CD8-positive, alpha-beta memory T cell (primary cell): ENCODE data around the gene HEATR3. TPM values are rescaled to one million over a fixed set of nuclear protein-coding genes. Genes with fewer than 3 reads are reported as not detected.

Experiments used
- CTCF ChIA-PET: fragments of 350-600 bp; sonication (Branson Sonifier 250); formaldehyde crosslinking; loops from one replicate; lab custom pipeline; 2021; ENCODE audit warnings: antibody characterized with exemption; lab: Charles Lee
- POLR2A ChIA-PET: fragments of 350-600 bp; sonication (Branson Sonifier 250); formaldehyde crosslinking; loops from one replicate; lab custom pipeline; 2021; ENCODE audit warnings: antibody characterized with exemption; lab: Charles Lee
- DNase-seq, 5 donors: peaks; one replicate each; pipeline versions ENCODE4 v3.0.0 to v3.0.0-alpha.2; 2020 to 2022; ENCODE audit warnings: mixed read lengths in 1 of 5
- H3K27ac ChIP-seq: one replicate; pipeline ENCODE4 v1.7.0; 2013; ENCODE audit warnings: low read depth, mild to moderate bottlenecking, low read length, moderate library complexity
- H3K27me3 ChIP-seq: 2 replicates; pipeline ENCODE4 v1.7.0; 2013; ENCODE audit warnings: low read length, mild to moderate bottlenecking; ENCODE audit not compliant: insufficient read depth, poor library complexity, severe bottlenecking
- H3K36me3 ChIP-seq: 2 replicates; pipeline ENCODE4 v1.7.0; 2013; ENCODE audit warnings: mild to moderate bottlenecking, low read length, moderate library complexity; ENCODE audit not compliant: insufficient read depth
- H3K4me1 ChIP-seq: 2 replicates; pipeline ENCODE4 v1.7.0; 2013; ENCODE audit warnings: mild to moderate bottlenecking, low read length, moderate library complexity; ENCODE audit not compliant: insufficient read depth
- H3K4me3 ChIP-seq: 2 replicates; pipeline ENCODE4 v1.7.0; 2013; ENCODE audit warnings: mild to moderate bottlenecking, low read length
- H3K9me3 ChIP-seq: 2 replicates; pipeline ENCODE4 v1.7.0; 2013; ENCODE audit warnings: mild to moderate bottlenecking, low read length
- H3K27ac Mint-ChIP-seq, 8 donors: one replicate each; pipeline ENCODE4 v1.8.0; 2020 to 2021; ENCODE audit warnings: mixed read lengths in 8 of 8, mild to moderate bottlenecking in 6 of 8, inconsistent platforms in 3 of 8, moderate library complexity in 3 of 8
- H3K27me3 Mint-ChIP-seq, 2 donors: one replicate each; pipeline ENCODE4 v1.8.0; 2020 to 2021; ENCODE audit warnings: mixed read lengths in 2 of 2, mild to moderate bottlenecking in 1 of 2, moderate library complexity in 1 of 2
- H3K36me3 Mint-ChIP-seq, 3 donors: one replicate each; pipeline ENCODE4 v1.8.0; 2020 to 2021; ENCODE audit warnings: mixed read lengths in 3 of 3, inconsistent platforms in 1 of 3, mild to moderate bottlenecking in 1 of 3
- H3K4me1 Mint-ChIP-seq, 3 donors: one replicate each; pipeline ENCODE4 v1.8.0; 2020 to 2021; ENCODE audit warnings: mixed read lengths in 3 of 3, inconsistent platforms in 1 of 3, mild to moderate bottlenecking in 1 of 3
- H3K4me3 Mint-ChIP-seq, 7 donors: one replicate each; pipeline ENCODE4 v1.8.0; 2020 to 2021; ENCODE audit warnings: mixed read lengths in 7 of 7, mild to moderate bottlenecking in 6 of 7, moderate library complexity in 4 of 7, inconsistent platforms in 2 of 7
- H3K9me3 Mint-ChIP-seq, 5 donors: one replicate each; pipeline ENCODE4 v1.8.0; 2020 to 2022; ENCODE audit warnings: mixed read lengths in 5 of 5, mild to moderate bottlenecking in 3 of 5, moderate library complexity in 2 of 5, inconsistent platforms in 1 of 5
- polyA plus RNA-seq: library from polyadenylated mRNA; unstranded; fragments of 300-500 nt; fragmentation: Illumina TruSeq; gene quantifications from one replicate; pipeline ENCODE4 v1.2.3, GENCODE V29; 2021
- total RNA-seq, 2 experiments: library from RNA; stranded (reverse); gene quantifications; one replicate each; pipeline ENCODE4 v1.2.3, GENCODE V29; 2021

The HEATR3 gene
- total and polyA plus RNA-seq, 3 experiments from 2014 or later: 7.4 to 26.2 (median 25.5) TPM

DNA sequence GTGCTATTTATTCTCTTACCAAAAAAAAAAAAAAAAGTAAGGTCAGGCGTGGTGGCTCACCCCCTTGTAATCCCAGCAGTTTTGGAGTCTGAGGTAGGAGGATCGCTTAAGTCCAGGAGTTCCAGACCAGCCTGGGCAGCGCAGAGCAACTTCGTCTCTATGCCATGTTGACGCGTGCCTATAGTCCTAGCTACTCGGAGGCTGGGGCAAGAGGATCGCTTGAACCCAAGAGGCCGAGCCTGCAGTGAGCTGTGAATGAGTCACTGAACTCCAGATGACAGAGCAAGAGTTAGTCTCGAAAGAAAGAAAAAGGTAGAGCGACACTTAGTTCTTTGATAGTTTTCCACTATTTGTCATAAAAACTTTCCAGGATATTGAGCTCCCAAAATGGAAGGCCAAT is 86.0 kb downstream of the HEATR3 start:
- peak overlapping the region; percentile 89 to 99 (median 98) for H3K27ac Mint-ChIP-seq
- Histone ChIP-seq H3K4me3 (peak overlapping the region; percentile 64), H3K27me3 (no peaks in the 10 kb centered on the region), H3K36me3 (no peaks in the 10 kb centered on the region), H3K27ac (no peak overlapping the region), H3K9me3 (no peaks in the 10 kb centered on the region), H3K4me1 (peaks cover 35% of the 10 kb centered on the region)
- H3K36me3 Mint-ChIP-seq: peaks cover 0 to 17% (median 0%) of the 10 kb centered on the region in 3 donors
- peaks cover 29 to 33% (median 31%) of the 10 kb centered on the region in 3 donors for H3K4me1 Mint-ChIP-seq
- POLR2A ChIA-PET: interaction anchor here (1.0 kb wide), 1 partner anchor 125 kb away, joined by 5 read pairs; no protein-coding TSS in a partner anchor
- H3K4me3 Mint-ChIP-seq: peak overlapping the region; percentile 91 to 96 (median 94)
- H3K27me3 Mint-ChIP-seq: no peaks in the 10 kb centered on the region
- DNase-seq: no peak
- CTCF ChIA-PET: interaction anchor here (0.9 to 1.8 kb wide), 5 partner anchors 30 to 655 kb away, joined by 3 to 12 read pairs (median 4); partner anchors contain the start of genes CNEP1R1 and CYLD
- no peaks in the 10 kb centered on the region for H3K9me3 Mint-ChIP-seq

- H3K4me1 Mint-ChIP-seq: peaks cover 35 to 39% (median 37%) of the 10 kb centered on the region in 3 donors
- ChIA-PET POLR2A (no interaction called here), CTCF (interaction anchor here (0.9 to 1.8 kb wide), 5 partner anchors 31 to 654 kb away, joined by 3 to 12 read pairs (median 4); partner anchors contain the start of genes CNEP1R1 and CYLD)
- peaks cover 40% of the 10 kb centered on the region for H3K4me1 ChIP-seq
- no peaks in the 10 kb centered on the region for H3K9me3 Mint-ChIP-seq
- peak overlapping the region; percentile 91 to 96 (median 94) for H3K4me3 Mint-ChIP-seq
- peaks cover 0 to 21% (median 2%) of the 10 kb centered on the region in 3 donors for H3K36me3 Mint-ChIP-seq
- peak overlapping the region; percentile 89 to 99 (median 98) for H3K27ac Mint-ChIP-seq
- peak overlapping the region; percentile 64 for H3K4me3 ChIP-seq
- no peaks in the 10 kb centered on the region for H3K27me3 Mint-ChIP-seq
- no peaks in the 10 kb centered on the region for H3K36me3 ChIP-seq
- H3K9me3 ChIP-seq: no peaks in the 10 kb centered on the region
- peak in 4 of 5 donors; percentile 59 to 83 (median 70) for DNase-seq
- H3K27ac ChIP-seq: peak overlapping the region; percentile 76
- no peaks in the 10 kb centered on the region for H3K27me3 ChIP-seq
Observed at GRCh38 chr16:50152351-50152806, 86.6 kb downstream of the HEATR3 start.

GRCh38 chr16:50152807-50153595 is 87.2 kb downstream of the HEATR3 start, which contains the start of gene TENT4B:
TENT4B (plus strand) TSS chr16:50153306; CDS start chr16:50153622, 316 bp downstream.
- H3K4me3 ChIP-seq: peak within 1 kb of the TSS; percentile 77
- ChIA-PET CTCF (interaction anchor here (1.6 to 1.8 kb wide), 2 partner anchors 128 to 589 kb away, joined by 4 to 12 read pairs; partner anchors contain the start of genes CNEP1R1 and CYLD), POLR2A (no interaction called here)
- peak within 1 kb of the TSS; percentile 89 to 99 (median 98) for H3K27ac Mint-ChIP-seq
- H3K9me3 ChIP-seq: no peaks in the 10 kb centered on the region
- no peaks in the 10 kb centered on the region for H3K27me3 ChIP-seq
- no peaks in the 10 kb centered on the region for H3K9me3 Mint-ChIP-seq
- H3K4me1 Mint-ChIP-seq: peaks cover 35 to 40% (median 39%) of the 10 kb centered on the region in 3 donors
- peak within 1 kb of the TSS; percentile 92 to 96 (median 95) for H3K4me3 Mint-ChIP-seq
- H3K36me3 Mint-ChIP-seq: peaks cover 0 to 21% (median 2%) of the 10 kb centered on the region in 3 donors
- peak within 1 kb of the TSS; percentile 76 for H3K27ac ChIP-seq
- DNase-seq: peak; percentile 83 to 96 (median 91)
- peaks cover 40% of the 10 kb centered on the region for H3K4me1 ChIP-seq
- no peaks in the 10 kb centered on the region for H3K36me3 ChIP-seq
- no peaks in the 10 kb centered on the region for H3K27me3 Mint-ChIP-seq

- Histone ChIP-seq H3K27me3 (no peaks in the 10 kb centered on the region), H3K36me3 (no peaks in the 10 kb centered on the region), H3K4me1 (peaks cover 47% of the 10 kb centered on the region), H3K9me3 (no peaks in the 10 kb centered on the region), H3K27ac (peak overlapping the region; percentile 57), H3K4me3 (peak overlapping the region; percentile 77)
- Mint-ChIP-seq H3K36me3 (peaks cover 0 to 24% (median 4%) of the 10 kb centered on the region in 3 donors), H3K27me3 (no peaks in the 10 kb centered on the region), H3K9me3 (no peaks in the 10 kb centered on the region), H3K4me3 (peak overlapping the region; percentile 84 to 96 (median 92)), H3K27ac (peak overlapping the region; percentile 69 to 94 (median 83)), H3K4me1 (peaks cover 40 to 48% (median 46%) of the 10 kb centered on the region in 3 donors)
- no peak for DNase-seq
- ChIA-PET POLR2A (no interaction called here), CTCF (no interaction called here)
Observed at GRCh38 chr16:50153596-50154419, 88.0 kb downstream of the HEATR3 start.

DNA sequence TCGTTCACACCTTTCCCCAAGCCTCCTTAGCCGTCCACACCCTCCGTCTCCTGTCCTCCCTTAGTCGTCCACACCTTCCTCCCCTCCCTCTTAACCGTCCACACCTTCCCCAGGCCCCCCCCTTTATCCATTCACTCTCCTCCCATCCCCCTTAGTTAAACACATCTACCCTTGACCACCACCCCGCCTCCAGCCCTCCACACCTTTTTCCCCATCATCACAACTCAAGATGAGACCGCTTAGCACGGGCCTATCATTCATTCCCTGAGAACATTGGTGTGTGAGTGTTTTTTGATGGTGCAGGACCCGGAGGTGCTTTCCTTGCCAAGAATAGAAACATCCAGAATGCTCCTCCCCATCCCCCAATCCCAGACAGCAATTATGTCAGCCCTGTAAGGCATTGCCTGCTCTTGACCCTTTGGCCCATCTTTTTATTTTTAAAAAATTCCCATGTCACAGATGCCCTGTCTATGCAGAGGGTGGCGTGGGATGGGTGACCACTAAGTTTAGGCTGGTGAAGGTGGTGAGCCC is 88.7 kb downstream of the HEATR3 start:
- peaks cover 53% of the 10 kb centered on the region for H3K4me1 ChIP-seq
- DNase-seq: no peak
- POLR2A ChIA-PET: interaction anchor here (0.5 kb wide), 1 partner anchor 66 kb away, joined by 5 read pairs; no protein-coding TSS in a partner anchor
- H3K27me3 Mint-ChIP-seq: no peaks in the 10 kb centered on the region
- peak overlapping the region; percentile 57 for H3K27ac ChIP-seq
- no peaks in the 10 kb centered on the region for H3K9me3 Mint-ChIP-seq
- peak overlapping the region; percentile 80 to 94 (median 84) for H3K27ac Mint-ChIP-seq
- peaks cover 0 to 24% (median 4%) of the 10 kb centered on the region in 3 donors for H3K36me3 Mint-ChIP-seq
- no peaks in the 10 kb centered on the region for H3K27me3 ChIP-seq
- CTCF ChIA-PET: interaction anchor here (1.7 to 2.4 kb wide), 2 partner anchors 13 to 56 kb away, joined by 4 to 7 read pairs; no protein-coding TSS in a partner anchor
- H3K36me3 ChIP-seq: no peaks in the 10 kb centered on the region
- peak overlapping the region; percentile 84 to 96 (median 92) for H3K4me3 Mint-ChIP-seq
- peaks cover 47 to 55% (median 53%) of the 10 kb centered on the region in 3 donors for H3K4me1 Mint-ChIP-seq
- peak overlapping the region; percentile 77 for H3K4me3 ChIP-seq
- H3K9me3 ChIP-seq: no peaks in the 10 kb centered on the region

DNA sequence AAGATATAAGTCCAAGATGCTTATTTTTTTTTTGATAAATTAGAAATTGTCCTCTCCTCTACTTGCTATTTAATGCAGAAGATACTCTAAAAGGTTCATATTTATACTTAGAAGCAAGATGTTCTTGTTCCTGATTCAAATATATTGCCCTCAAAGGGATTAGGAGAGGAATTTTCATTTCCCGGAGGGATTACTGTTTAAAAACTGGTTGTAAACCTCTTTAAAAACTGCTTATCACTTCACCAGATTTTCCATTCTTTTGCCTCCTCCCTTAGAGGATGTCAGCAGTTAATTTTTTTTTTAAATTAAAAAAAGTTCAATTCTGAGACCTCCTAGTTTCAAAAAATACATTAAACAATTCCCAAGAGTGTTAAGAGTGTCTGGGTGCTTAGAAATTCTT is 90.2 kb downstream of the HEATR3 start:
- peaks cover 68% of the 10 kb centered on the region for H3K4me1 ChIP-seq
- ChIA-PET POLR2A (no interaction called here), CTCF (interaction anchor here (1.7 to 2.4 kb wide), 2 partner anchors 11 to 55 kb away, joined by 4 to 7 read pairs; no protein-coding TSS in a partner anchor)
- no peaks in the 10 kb centered on the region for H3K9me3 ChIP-seq
- Mint-ChIP-seq H3K27ac (peak overlapping the region in 7 of 8 donors; percentile 80 to 94 (median 84)), H3K9me3 (no peaks in the 10 kb centered on the region), H3K4me3 (peak overlapping the region; percentile 84 to 96 (median 92)), H3K4me1 (peaks cover 58 to 69% (median 67%) of the 10 kb centered on the region in 3 donors), H3K36me3 (peaks cover 6 to 30% (median 9%) of the 10 kb centered on the region in 3 donors), H3K27me3 (no peaks in the 10 kb centered on the region)
- no peaks in the 10 kb centered on the region for H3K36me3 ChIP-seq
- no peaks in the 10 kb centered on the region for H3K27me3 ChIP-seq
- no peak overlapping the region for H3K27ac ChIP-seq
- no peak for DNase-seq
- peak overlapping the region; percentile 77 for H3K4me3 ChIP-seq
